Gastroesophageal sphincter (tissue), 4 donors: ENCODE results near the gene GATA5. TPM values are rescaled to one million over a fixed set of nuclear protein-coding genes. Genes with fewer than 3 reads are reported as not detected.

ENCODE experiments used
- ATAC-seq: fragments of 150-250 bp; one replicate; pipeline ENCODE4 v1.9.1; 2016; ENCODE audit warnings: mild to moderate bottlenecking, moderate library complexity
- H3K27ac ChIP-seq, 4 donors: fragments of 200-600 bp; sonication (generic) in 3 of 4; 1 replicate in 3 of 4; 2 replicates in 1 of 4; pipeline ENCODE4 v1.5.1; 2016 to 2019
- H3K27me3 ChIP-seq: fragments of 200-600 bp; sonication (generic); one replicate; pipeline ENCODE4 v1.5.1; 2019
- H3K36me3 ChIP-seq, 2 donors: fragments of 200-600 bp; sonication (generic); one replicate each; pipeline ENCODE4 v1.5.1; 2019; ENCODE audit warnings: control low read depth in 1 of 2
- H3K4me1 ChIP-seq, 3 donors: fragments of 200-600 bp; sonication (generic); 1 replicate in 2 of 3; 2 replicates in 1 of 3; pipeline ENCODE4 v1.5.1; 2016 to 2019; ENCODE audit warnings: control low read depth in 2 of 3
- H3K4me3 ChIP-seq, 2 donors: fragments of 200-600 bp; sonication (generic); one replicate each; pipeline ENCODE4 v1.5.1; 2019; ENCODE audit warnings: mild to moderate bottlenecking in 1 of 2, moderate library complexity in 1 of 2
- H3K9me3 ChIP-seq, 3 donors: fragments of 200-600 bp; sonication (generic); one replicate each; pipeline ENCODE4 v1.5.1; 2017 to 2019; ENCODE audit warnings: control low read depth in 2 of 3
- CTCF ChIP-seq, 4 experiments: fragments of 200-600 bp in 2 of 4; fragments of 450-650 bp in 2 of 4; sonication (generic) in 1 of 4; IDR thresholded peaks; one replicate each; pipeline ENCODE4 v1.5.1; 2017 to 2019; ENCODE audit warnings: antibody characterized with exemption in 4 of 4, mild to moderate bottlenecking in 2 of 4, moderate library complexity in 2 of 4
- EP300 ChIP-seq: sonication (generic); formaldehyde crosslinking; IDR thresholded peaks from one replicate; pipeline ENCODE4 v1.6.1; 2017; ENCODE audit warnings: antibody characterized with exemption, mild to moderate bottlenecking
- POLR2A ChIP-seq, 2 donors: fragments of 450-650 bp; IDR thresholded peaks; one replicate each; pipeline ENCODE4 v1.6.1; 2017; ENCODE audit warnings: antibody characterized with exemption in 2 of 2, mild to moderate bottlenecking in 2 of 2, moderate library complexity in 1 of 2
- POLR2AphosphoS5 ChIP-seq: sonication (generic); formaldehyde crosslinking; IDR thresholded peaks from one replicate; pipeline ENCODE4 v1.6.1; 2017; ENCODE audit warnings: antibody characterized with exemption
- WGBS, 2 donors: methylation state at CpG; one replicate each; pipeline ENCODE4 v1.1.5; 2018; ENCODE audit warnings: low coverage in 1 of 2; 5-methylcytosine and 5-hydroxymethylcytosine counted together
- total RNA-seq, 4 donors: library from RNA; depleted of rRNA; stranded (reverse); fragments of >200 nt; gene quantifications; one replicate each; pipeline ENCODE4 v1.1.0, GENCODE V29; 2016

GATA5 gene
- total RNA-seq, 4 donors from 2014 or later: 0.31 to 2.2 (median 1.1) TPM

GRCh38 chr20:62484478-62484877, 8.7 kb upstream of the GATA5 start:
- no peak overlapping the region for H3K4me3 ChIP-seq
- H3K9me3 ChIP-seq: no peaks in the 10 kb centered on the region
- H3K27ac ChIP-seq: no peak overlapping the region
- peaks cover 0 to 23% (median 0%) of the 10 kb centered on the region in 3 donors for H3K4me1 ChIP-seq
- no peak for ATAC-seq
- H3K36me3 ChIP-seq: no peaks in the 10 kb centered on the region
- H3K27me3 ChIP-seq: peaks cover 100% of the 10 kb centered on the region
- no peak for TF ChIP-seq POLR2A (IDR thresholded peaks at IDR 0.05)
- WGBS, 2 donors: no CpG with 5 or more reads among the region's 9 CpGs

GRCh38 chr20:62483613-62484458, 8.0 kb upstream of the GATA5 start:
- Histone ChIP-seq H3K4me1 (peaks cover 0 to 23% (median 0%) of the 10 kb centered on the region in 3 donors), H3K4me3 (no peak overlapping the region)

GRCh38 chr20:62482974-62483373, 7.2 kb upstream of the GATA5 start:
- Histone ChIP-seq H3K36me3 (no peaks in the 10 kb centered on the region), H3K27me3 (peaks cover 100% of the 10 kb centered on the region), H3K4me1 (peaks cover 0 to 23% (median 0%) of the 10 kb centered on the region in 3 donors), H3K4me3 (no peak overlapping the region), H3K27ac (no peak overlapping the region), H3K9me3 (no peaks in the 10 kb centered on the region)
- TF ChIP-seq POLR2AphosphoS5: no peak
- no peak for TF ChIP-seq POLR2A (IDR thresholded peaks at IDR 0.05)
- TF ChIP-seq EP300: no peak
- TF ChIP-seq CTCF (IDR thresholded peaks at IDR 0.05): no peak
- WGBS, 2 donors: 48 to 67% methylated on average over 1 to 4 of the region's 8 CpGs
- ATAC-seq: no peak

More at GRCh38 chr20:62483613-62484458, 8.0 kb upstream of the GATA5 start:
- H3K27me3 ChIP-seq: peaks cover 100% of the 10 kb centered on the region
- TF ChIP-seq CTCF (IDR thresholded peaks at IDR 0.05) (no peak), POLR2A (IDR thresholded peaks at IDR 0.05) (no peak), EP300 (no peak), POLR2AphosphoS5 (no peak)
- H3K36me3 ChIP-seq: no peaks in the 10 kb centered on the region
- H3K9me3 ChIP-seq: no peaks in the 10 kb centered on the region
- no peak overlapping the region for H3K27ac ChIP-seq
- 94 to 100% methylated on average over 1 to 5 of the region's 25 CpGs for WGBS, 2 donors
- no peak for ATAC-seq

- Histone ChIP-seq H3K27me3 (peaks cover 100% of the 10 kb centered on the region), H3K27ac (no peak overlapping the region), H3K4me1 (peaks cover 0 to 23% (median 0%) of the 10 kb centered on the region in 3 donors), H3K9me3 (no peaks in the 10 kb centered on the region), H3K4me3 (no peak overlapping the region), H3K36me3 (no peaks in the 10 kb centered on the region)
- no peak for ATAC-seq
- 92% methylated on average over 4 of the region's 25 CpGs; no CpG with 5 or more reads in 1 of the 2 donors for WGBS, 2 donors
- TF ChIP-seq POLR2AphosphoS5: no peak
- no peak for TF ChIP-seq CTCF (IDR thresholded peaks at IDR 0.05)
- no peak for TF ChIP-seq POLR2A (IDR thresholded peaks at IDR 0.05)
- no peak for TF ChIP-seq EP300
Measured at GRCh38 chr20:62482146-62482809, 6.5 kb upstream of the GATA5 start.

- H3K4me3 ChIP-seq: no peak overlapping the region
- 20% methylated on average over 5 of the region's 29 CpGs; no CpG with 5 or more reads in 1 of the 2 donors for WGBS, 2 donors
- H3K9me3 ChIP-seq: no peaks in the 10 kb centered on the region
- peaks cover 100% of the 10 kb centered on the region for H3K27me3 ChIP-seq
- peaks cover 0 to 25% (median under 1%) of the 10 kb centered on the region in 3 donors for H3K4me1 ChIP-seq
- no peak overlapping the region for H3K27ac ChIP-seq
- no peak for ATAC-seq
- H3K36me3 ChIP-seq: no peaks in the 10 kb centered on the region
- no peak for TF ChIP-seq EP300
- no peak for TF ChIP-seq POLR2AphosphoS5
- no peak for TF ChIP-seq CTCF (IDR thresholded peaks at IDR 0.05)
- TF ChIP-seq POLR2A (IDR thresholded peaks at IDR 0.05): no peak
Measured at GRCh38 chr20:62481425-62482145, 5.8 kb upstream of the GATA5 start.
